Measurements from ENCODE around the gene RBP5. TPM values are rescaled to one million over a fixed set of nuclear protein-coding genes. Genes with fewer than 3 reads are reported as not detected.
"Not testable (repeated sequence)": the region's sequence is repeated elsewhere in the genome, so short reads cannot be mapped to it uniquely, and the experiment has no call there.

Gene RBP5
- total RNA-seq, 1 donor from 2014 or later = 0.84 TPM

- intact Hi-C loops (cut with micrococcal nuclease) = no loop called here
These were observed 4.7 kb downstream of the RBP5 start for GRCh38 chr12:7123806-7124522.

DNA sequence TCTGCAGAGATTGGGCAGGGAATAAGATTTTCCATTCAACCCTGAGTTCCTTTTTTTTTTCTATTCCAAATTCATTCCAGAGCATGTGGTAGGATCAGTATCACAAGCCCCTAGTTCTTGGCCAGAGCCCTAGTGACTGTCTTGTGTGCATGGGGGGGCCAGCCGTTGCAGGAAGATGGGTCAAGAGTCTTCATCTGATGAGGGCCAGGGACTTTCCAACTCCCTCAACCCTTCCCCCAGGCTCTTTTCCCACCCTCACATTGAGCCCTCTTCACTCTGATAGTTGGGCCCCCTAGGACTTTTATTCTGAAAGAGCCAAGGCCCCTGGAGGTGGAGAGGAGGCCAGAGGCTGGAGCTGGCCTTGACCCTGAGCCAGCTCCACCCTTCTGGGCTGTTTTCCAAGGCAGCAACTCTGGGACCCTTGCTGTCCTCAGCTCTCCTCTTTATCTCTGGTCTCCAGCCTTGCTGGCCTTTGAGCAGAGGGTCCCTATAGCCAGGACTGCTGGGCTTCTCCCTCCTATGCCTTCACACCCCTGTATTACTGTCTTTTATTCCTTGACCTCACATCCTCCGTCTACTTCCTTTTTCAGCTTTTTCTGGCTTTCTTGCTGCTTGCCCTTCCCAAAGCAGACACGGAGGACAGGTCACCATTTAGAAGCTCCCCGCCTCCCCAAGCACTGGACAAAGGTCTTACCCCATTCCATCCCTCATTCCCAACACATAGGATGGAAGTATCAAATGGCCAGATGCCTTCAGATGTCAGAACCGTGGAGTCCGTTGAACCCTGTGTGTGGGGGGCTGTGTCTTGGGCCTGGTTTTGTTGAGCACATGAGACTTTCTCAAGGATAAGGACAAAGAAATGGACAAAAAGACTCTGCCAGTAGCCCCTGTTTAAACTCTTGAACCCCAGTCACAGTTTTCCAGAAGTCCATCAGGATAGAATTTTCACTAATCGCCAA lies 5.6 kb downstream of the RBP5 start:
- intact Hi-C loops (cut with micrococcal nuclease) = no loop called here

- intact Hi-C loops (cut with micrococcal nuclease) = no loop called here
These were observed 7.4 kb downstream of the RBP5 start for GRCh38 chr12:7121324-7121723.

DNA sequence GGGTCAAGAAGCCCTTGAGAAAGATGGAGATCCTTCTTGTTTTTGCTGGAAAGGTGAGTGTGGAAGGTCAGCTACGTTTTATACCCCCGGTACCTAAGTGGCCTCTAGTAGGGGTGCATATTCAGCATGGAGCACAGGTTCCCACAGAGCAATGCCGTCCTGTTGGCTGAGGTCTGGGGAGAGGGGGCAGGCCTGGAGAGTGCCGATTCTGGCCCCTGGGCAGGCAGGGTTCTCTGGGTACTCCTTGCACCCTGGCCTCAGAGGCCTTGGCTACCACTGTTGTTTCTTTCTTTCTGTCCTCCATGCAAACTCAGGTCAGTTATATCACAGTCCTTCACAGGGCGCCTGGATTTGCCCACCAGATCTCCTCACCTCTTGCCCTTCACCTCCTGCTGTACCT lies 8.5 kb downstream of the RBP5 start:
- intact Hi-C loops (cut with micrococcal nuclease) = no loop called here

- intact Hi-C loops (cut with micrococcal nuclease) = no loop called here
These were observed 9.8 kb downstream of the RBP5 start for GRCh38 chr12:7118881-7119280.

DNA sequence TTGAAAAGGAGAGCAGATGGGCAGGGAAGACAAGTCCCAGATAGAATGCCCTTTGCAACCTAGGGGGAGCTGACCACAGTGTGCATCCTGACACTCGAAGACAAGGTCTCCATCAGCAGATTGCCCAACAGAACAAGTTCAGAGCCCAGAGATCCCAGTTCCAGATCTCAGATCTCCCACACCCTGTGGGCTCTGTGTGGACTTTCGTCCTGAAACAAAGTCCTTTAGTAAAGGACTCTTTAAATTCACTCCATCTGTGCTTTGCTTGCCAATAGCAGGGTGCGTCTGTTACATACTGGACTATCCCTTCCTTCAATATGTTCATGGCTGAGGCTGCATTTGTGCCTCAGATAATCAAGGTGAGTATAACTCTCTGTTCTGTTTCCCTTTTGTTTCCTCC lies 11.0 kb downstream of the RBP5 start:
- intact Hi-C loops (cut with micrococcal nuclease) = no loop called here

DNA sequence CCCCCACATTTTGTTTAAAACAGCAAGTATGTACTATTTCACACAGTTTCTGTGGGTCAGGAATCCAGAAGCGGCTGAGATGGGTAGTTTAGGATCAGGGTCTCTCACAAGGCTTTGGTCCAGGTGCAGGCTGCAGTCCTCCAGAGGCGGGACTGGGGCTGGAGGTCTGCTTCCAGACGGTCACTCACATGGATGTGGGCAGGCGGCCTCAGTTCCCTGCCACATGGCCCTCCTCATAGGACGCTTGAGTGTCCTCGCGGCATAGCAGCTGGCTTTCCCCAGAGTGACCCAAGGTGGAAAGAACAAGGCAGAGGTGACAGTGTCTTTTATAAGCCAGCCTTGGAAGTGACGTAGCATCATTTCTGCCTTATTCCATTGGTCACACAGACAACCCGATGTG lies 11.8 kb downstream of the RBP5 start:
- intact Hi-C loops (cut with micrococcal nuclease) = no loop called here

GRCh38 chr12:7116196-7116595 lies 12.5 kb downstream of the RBP5 start:
- intact Hi-C loops (cut with micrococcal nuclease) = no loop called here

- intact Hi-C loops (cut with micrococcal nuclease) = no loop called here
These were observed 13.8 kb downstream of the RBP5 start for GRCh38 chr12:7114851-7115250.

GRCh38 chr12:7114008-7114407 lies 14.7 kb downstream of the RBP5 start:
- intact Hi-C loops (cut with micrococcal nuclease) = no loop called here

GRCh38 chr12:7113389-7113871 lies 15.3 kb downstream of the RBP5 start:
- intact Hi-C loops (cut with micrococcal nuclease) = loop anchor here (1.0 kb wide), 2 partner anchors 169 to 189 kb away; partner anchors contain the start of gene C12orf57

GRCh38 chr12:7112041-7112440 lies 16.6 kb downstream of the RBP5 start:
- intact Hi-C loops (cut with micrococcal nuclease) = no loop called here

- intact Hi-C loops (cut with micrococcal nuclease) = no loop called here
These were observed 18.0 kb downstream of the RBP5 start for GRCh38 chr12:7110661-7111060.

DNA sequence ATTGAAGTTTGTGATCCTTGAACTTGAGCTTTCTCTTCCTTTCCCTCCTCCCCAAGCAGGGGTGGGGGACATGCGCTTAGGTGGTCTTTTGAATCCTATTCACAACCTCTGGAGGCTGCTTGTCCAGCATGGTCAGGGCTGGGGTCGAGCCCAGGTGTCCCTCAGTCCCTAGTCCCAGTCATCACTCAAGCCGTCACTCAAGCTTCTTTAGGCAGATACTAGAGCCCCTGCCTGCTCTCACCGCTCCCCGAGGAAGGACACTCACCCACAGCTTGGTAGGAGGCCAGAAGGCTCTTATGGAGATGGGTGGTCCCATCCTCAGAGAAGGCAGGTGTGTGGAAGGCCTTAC lies 19.1 kb downstream of the RBP5 start:
- intact Hi-C loops (cut with micrococcal nuclease) = loop anchor here (1.0 to 2.0 kb wide), 3 partner anchors 17 to 241 kb away; partner anchors contain the start of gene C1R

- intact Hi-C loops (cut with micrococcal nuclease) = loop anchor here (1.0 to 2.0 kb wide), 7 partner anchors 16 to 240 kb away; partner anchors contain the start of genes C12orf57, C1R, CLSTN3 and EMG1
These were observed 19.7 kb downstream of the RBP5 start, which contains the start of gene C1RL for GRCh38 chr12:7108796-7109571. C1RL (minus strand) TSS chr12:7109214; CDS start chr12:7109180, 34 bp downstream.

DNA sequence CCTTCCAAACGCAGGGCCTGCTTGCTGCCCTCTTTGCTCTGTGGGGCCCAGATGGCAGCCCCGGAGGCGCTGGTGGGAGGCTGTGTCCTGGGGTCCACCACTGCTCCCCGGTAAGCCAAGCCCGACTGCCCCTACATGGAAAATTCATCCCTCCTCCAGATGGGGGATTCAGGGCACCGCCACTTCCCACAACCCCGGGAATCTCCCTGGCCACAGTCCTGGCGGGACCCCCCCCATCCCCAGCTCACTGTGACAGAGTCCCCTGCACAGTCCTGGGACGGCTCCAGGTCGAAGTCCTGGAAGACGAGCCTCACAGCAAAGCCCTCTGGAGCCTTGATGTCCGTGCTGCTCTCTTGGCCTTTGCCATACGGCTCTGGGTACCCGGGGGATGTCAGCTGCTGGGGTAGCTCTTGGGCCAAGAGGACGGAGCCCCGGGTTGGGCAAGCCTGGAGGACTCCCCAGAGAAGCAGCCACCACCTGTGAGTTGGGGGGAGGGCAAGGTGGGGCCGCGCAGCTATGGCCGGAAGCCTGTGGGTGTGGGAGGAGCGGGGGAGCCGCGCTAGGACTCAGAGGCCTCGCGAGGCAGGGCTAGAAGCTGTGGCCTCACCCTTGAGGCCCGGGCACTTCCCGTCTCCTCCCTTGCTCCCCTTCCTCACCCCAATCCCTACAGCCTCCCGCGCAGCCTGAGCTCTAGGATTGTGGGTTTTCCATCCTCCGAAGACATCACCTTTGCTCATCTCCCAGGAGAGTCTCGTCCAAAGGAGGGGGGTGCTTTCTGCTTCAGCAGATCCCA lies 20.5 kb downstream of the RBP5 start:
- intact Hi-C loops (cut with micrococcal nuclease) = loop anchor here (1.0 to 2.0 kb wide), 6 partner anchors 15 to 239 kb away; partner anchors contain the start of genes C12orf57, C1R, CLSTN3 and EMG1

DNA sequence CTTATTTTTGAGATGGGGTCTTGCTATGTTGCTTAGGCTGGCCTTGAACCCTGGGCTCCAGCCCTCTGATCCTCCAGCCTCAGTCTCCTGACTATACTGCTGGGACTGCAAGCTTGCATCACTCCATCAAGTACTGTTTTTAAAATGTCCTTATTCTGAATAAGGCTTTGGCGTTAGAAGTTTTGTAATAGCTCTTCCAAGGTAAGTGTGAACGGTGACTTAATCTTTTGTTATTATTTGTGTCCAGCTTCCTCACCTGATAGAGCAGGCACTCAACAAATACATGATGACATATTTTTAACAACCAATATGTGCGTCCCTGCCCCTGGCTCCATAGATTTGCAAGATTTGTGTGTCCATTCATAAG lies 21.1 kb downstream of the RBP5 start:
- intact Hi-C loops (cut with micrococcal nuclease) = loop anchor here (1.0 to 2.0 kb wide), 6 partner anchors 15 to 239 kb away; partner anchors contain the start of genes C12orf57, C1R, CLSTN3 and EMG1

DNA sequence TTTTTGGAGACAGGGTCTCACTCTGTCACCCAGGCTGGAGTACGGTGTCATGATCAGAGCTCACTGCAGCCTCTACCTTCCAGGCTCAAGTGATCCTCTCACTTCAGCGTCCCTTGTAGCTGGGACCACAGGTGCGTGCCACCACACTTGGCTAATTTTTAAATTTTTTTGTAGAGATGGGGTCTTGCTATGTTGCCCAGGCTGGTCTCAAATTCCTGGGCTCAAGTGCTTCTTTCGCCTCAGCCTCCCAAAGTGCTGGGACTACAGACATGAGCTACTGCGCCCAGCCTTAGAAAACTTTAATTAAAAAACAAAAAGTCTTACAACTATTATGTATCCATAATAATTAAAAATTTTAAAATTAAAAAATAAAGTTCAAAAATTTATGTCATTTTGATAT lies 21.5 kb downstream of the RBP5 start:
- intact Hi-C loops (cut with micrococcal nuclease) = not testable (repeated sequence)

DNA sequence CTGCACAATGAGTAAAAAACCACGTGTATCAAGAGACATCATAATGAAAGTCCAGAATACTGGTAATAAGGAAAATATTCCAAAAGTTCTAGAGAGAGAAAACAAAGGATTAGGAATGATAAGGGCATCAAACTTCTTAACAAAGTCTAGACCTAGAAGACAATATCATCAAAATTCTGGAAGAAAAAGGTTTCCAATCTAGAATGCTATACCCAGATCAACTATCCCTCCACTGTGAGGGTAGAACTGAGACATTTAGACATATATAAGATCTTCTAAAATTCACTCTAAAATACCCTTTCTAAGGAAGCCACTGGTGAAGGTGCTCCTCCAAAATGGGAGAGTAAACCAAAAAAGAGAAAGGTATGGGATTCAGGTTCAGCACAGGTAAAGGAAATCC lies 22.6 kb downstream of the RBP5 start:
- intact Hi-C loops (cut with micrococcal nuclease) = no loop called here

All from T-helper 2 cell treated with Interferon-gamma antibody and Interleukin-4, amounts not matched to agents 100 ng/mL and 5 ng/mL, for 36 hours (primary cell).